ENCODE results near the gene KNCN.

The KNCN gene

GRCh38 chr1:46520063-46520911 is 31.2 kb downstream of the KNCN start (continued):
- TF ChIP-seq ZBTB10 (tag by site-specific recombination; IDR thresholded peaks at IDR 0.05) (no peak), HIC1 (tag by site-specific recombination; IDR thresholded peaks at IDR 0.05) (peak; percentile 75), ZNF600 (tag by site-specific recombination; IDR thresholded peaks at IDR 0.05) (peak; percentile 85), ZNF174 (tag by site-specific recombination; IDR thresholded peaks at IDR 0.05) (no peak), ZNF791 (tag by site-specific recombination; IDR thresholded peaks at IDR 0.05) (no peak), ZSCAN16 (tag by site-specific recombination; IDR thresholded peaks at IDR 0.05) (no peak), ZNF621 (tag by site-specific recombination; IDR thresholded peaks at IDR 0.05) (no peak), ZSCAN30 (tag by site-specific recombination; IDR thresholded peaks at IDR 0.05) (no peak), ZIC2 (tag by site-specific recombination; IDR thresholded peaks at IDR 0.05) (peak; percentile 47), KLF16 (tag by site-specific recombination; IDR thresholded peaks at IDR 0.05) (no peak), ZBTB49 (tag by site-specific recombination; IDR thresholded peaks at IDR 0.05; ENCODE audit: low read depth) (no peak), AEBP2 (tag by site-specific recombination; IDR thresholded peaks at IDR 0.05; ENCODE audit: borderline replicate concordance) (no peak), INSM2 (tag by site-specific recombination; IDR thresholded peaks at IDR 0.05) (no peak), ZNF274 (IDR thresholded peaks at IDR 0.05; ENCODE audit: low read length) (no peak), ZNF274 (tag by site-specific recombination; IDR thresholded peaks at IDR 0.05; ENCODE audit: borderline replicate concordance) (no peak), ZBTB48 (tag by site-specific recombination; IDR thresholded peaks at IDR 0.05) (peak; percentile 61; the same call in 1 of the 2 replicates), ZNF10 (tag by site-specific recombination; IDR thresholded peaks at IDR 0.05) (no peak), CTCF (tag by site-specific recombination; IDR thresholded peaks at IDR 0.05) (no peak), ZNF777 (tag by site-specific recombination; IDR thresholded peaks at IDR 0.05; ENCODE audit: borderline replicate concordance) (no peak), ZNF555 (tag by site-specific recombination; conservative IDR thresholded peaks at IDR 0.05) (no peak), SP7 (tag by site-specific recombination; IDR thresholded peaks at IDR 0.05) (no peak), ZNF223 (tag by site-specific recombination; IDR thresholded peaks at IDR 0.05) (no peak), ZNF311 (tag by site-specific recombination; IDR thresholded peaks at IDR 0.05; ENCODE audit: borderline replicate concordance) (no peak), ZNF155 (tag by site-specific recombination; IDR thresholded peaks at IDR 0.05) (no peak), ZNF837 (tag by site-specific recombination; IDR thresholded peaks at IDR 0.05) (no peak), ZNF704 (tag by site-specific recombination; IDR thresholded peaks at IDR 0.05) (no peak)

Data from HEK293 (cell line).